Midbrain (tissue), 1 donor: ENCODE data around the gene ELK3.

Experiments used
- DNase-seq: peaks from one replicate; lab custom pipeline; 2025; lab: John Stamatoyannopoulos, UW

The ELK3 gene

GRCh38 chr12:96189781-96190180, 4.4 kb upstream of the ELK3 start:
- DNase-seq: no peak

- DNase-seq: no peak
Measured at GRCh38 chr12:96190413-96191108, 3.6 kb upstream of the ELK3 start.

- DNase-seq: no peak
Measured at GRCh38 chr12:96192926-96193573, 1.1 kb upstream of the ELK3 start.

GRCh38 chr12:96194576-96194889, 358 bp downstream of the ELK3 start:
- DNase-seq: no peak

- peak; percentile 17 for DNase-seq
Measured at GRCh38 chr12:96194971-96195844, 1.0 kb downstream of the ELK3 start.

GRCh38 chr12:96195845-96196451, 1.8 kb downstream of the ELK3 start:
- no peak for DNase-seq

GRCh38 chr12:96196781-96197180, 2.6 kb downstream of the ELK3 start:
- no peak for DNase-seq

GRCh38 chr12:96197503-96198272, 3.5 kb downstream of the ELK3 start:
- DNase-seq: no peak

- no peak for DNase-seq
Measured at GRCh38 chr12:96198965-96199364, 4.8 kb downstream of the ELK3 start.

- DNase-seq: no peak
Measured at GRCh38 chr12:96199464-96199863, 5.3 kb downstream of the ELK3 start.

GRCh38 chr12:96201272-96202227, 7.4 kb downstream of the ELK3 start:
- no peak for DNase-seq

- no peak for DNase-seq
Measured at GRCh38 chr12:96204381-96204780, 10.2 kb downstream of the ELK3 start.

- DNase-seq: no peak
Measured at GRCh38 chr12:96205908-96206307, 11.7 kb downstream of the ELK3 start.

GRCh38 chr12:96206936-96207662, 12.9 kb downstream of the ELK3 start:
- DNase-seq: no peak

- DNase-seq: no peak
Measured at GRCh38 chr12:96208346-96208745, 14.2 kb downstream of the ELK3 start.

GRCh38 chr12:96208801-96209549, 14.8 kb downstream of the ELK3 start:
- no peak for DNase-seq

- DNase-seq: no peak
Measured at GRCh38 chr12:96210376-96211055, 16.3 kb downstream of the ELK3 start.

- DNase-seq: no peak
Measured at GRCh38 chr12:96211988-96212387, 17.8 kb downstream of the ELK3 start.
